Mammary microvascular endothelial cell (primary cell): ENCODE results near the gene PNKP. TPM values are rescaled to one million over a fixed set of nuclear protein-coding genes. Genes with fewer than 3 reads are reported as not detected.

ENCODE experiments used
- total RNA-seq: library from RNA; depleted of rRNA; stranded (reverse); fragments of >200 nt; gene quantifications from 2 replicates; pipeline ENCODE4 v1.2.3, GENCODE V29; 2015

Gene PNKP
- total RNA-seq = 59.5 and 63.0 TPM in 2 replicates

DNA sequence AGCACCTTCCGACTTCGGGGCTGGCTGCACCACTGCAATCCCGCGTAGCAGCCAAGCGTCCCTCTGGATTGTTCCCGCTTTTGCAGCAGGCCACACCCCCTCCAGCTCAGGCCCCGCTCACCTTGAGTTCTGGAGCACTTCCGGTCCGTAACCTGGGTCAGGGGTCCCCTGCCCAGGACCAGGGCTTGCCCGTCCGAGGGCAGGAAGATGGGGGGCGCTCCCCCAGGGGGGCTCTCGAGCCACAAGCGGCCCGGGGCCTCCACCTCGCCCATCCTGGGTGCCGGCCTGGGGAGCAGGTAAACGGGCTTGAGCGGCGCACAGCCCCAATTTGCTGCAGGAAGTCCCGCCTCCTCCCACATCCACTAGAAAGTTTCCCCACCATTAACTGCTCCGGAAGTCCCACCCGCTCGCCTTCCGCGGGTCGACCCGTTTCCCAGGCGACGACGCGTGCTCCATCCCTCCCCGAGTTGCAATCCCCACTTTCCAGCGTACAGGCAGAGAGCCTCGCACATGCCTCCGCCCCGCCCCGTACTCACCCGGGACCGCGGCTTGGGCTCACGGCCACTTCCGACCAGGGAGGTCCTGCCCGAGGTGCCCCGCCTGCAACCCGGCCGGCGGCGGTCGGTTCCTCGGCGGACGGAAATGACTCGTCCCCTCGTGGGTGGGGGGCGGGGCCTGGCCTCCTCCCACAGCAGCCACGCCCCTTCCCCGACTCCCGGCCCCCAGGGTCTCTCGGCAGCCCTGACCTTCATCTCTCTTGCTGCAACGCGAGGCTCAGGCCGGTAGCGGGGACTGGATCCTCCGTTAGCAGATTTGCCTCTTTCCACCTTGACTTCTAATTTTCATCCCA is at the start of gene PNKP:
Gene PNKP (minus strand): TSS at position 644 of the 850 bp plus-strand sequence. CDS start 372 bp downstream, at position 272.

DNA sequence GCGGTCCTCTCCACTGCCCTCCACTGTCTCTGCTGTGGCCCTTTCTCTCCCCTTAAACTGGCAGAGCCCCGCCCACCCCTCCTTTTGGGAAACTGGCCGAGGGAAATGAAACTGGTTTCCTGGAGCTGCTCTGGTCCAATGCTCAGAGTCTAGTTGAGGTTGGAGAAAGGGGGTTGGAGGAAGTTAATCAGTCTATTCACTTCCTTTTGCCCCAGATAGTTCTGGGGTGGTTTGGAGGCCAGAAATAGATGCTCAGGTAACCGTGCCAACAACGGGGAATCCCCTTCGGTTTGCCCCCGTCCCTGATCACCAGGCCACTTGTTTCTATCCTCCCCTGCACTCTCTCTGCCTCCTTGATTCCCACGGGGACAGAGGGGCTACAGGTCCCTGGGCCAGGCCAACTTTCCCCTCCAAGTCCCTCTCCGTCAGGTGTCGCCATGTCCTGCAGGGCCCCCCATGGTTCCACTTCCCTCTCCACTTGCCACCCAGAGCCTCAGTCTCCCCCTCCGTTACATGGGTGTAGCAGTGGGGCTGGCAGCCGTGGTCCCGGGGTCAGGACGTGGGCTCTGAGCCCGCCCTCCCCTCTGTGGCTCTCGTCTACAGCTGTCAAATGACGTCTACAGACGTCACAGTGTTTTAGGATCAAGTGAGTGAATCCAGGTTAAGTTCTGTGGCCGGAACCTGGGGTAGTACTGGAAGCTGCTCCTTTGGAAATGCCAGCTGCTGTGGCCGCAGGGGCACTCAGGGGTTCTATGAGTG is 29.7 kb upstream of the PNKP start, which contains the start of gene IL4I1:
Gene IL4I1 (minus strand): TSS at position 25 of the 759 bp plus-strand sequence. CDS start 727 bp downstream, outside the sequence.

DNA sequence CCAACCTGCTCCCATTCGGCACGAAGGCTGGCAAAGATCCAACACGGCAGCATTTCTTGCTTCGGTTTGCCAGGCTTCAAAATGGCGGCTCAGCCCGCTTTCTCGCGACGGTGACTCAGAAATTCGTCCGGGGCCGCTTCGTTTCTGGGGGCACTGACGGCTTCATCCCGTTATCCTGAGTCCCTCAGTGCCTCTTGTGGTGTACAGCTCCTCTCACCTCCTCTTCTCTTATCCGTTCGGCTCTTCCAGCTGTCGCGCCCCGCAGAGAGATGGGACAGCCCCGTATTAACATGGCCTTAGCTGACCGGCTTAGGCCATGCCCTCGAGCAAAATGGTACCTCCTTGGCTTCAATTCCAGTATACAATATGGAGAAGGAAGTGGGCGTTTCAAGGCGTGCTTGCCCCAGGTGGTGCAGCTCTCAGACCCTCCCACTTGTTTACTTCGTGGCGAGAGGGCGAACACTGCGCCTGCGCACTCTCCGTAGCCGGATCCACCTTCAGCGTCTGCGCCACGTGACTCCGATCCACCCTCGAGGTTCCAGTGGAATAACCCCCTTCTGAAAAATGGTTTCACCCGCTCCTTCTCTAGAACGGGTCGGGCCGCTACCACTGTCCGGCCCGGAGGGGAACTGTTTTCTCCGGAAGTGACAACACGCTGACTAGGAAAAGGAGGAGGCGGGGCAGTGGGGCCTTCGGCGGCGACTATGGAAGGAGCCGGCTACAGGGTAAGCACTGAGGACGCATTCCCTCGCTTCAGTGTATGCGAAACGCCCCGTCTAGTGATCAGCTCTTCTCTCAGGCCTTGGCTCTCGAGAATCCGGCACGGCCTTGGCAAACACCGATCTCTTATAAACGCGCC is 9.9 kb upstream of the PNKP start, which contains the start of the genes AKT1S1 and TBC1D17:
Gene AKT1S1 (minus strand): TSS at position 336 of the 859 bp plus-strand sequence. CDS start 4,060 bp downstream, outside the sequence.
Gene TBC1D17 (plus strand): TSS at position 683 of the 859 bp plus-strand sequence. CDS start 22 bp downstream, at position 705.

DNA sequence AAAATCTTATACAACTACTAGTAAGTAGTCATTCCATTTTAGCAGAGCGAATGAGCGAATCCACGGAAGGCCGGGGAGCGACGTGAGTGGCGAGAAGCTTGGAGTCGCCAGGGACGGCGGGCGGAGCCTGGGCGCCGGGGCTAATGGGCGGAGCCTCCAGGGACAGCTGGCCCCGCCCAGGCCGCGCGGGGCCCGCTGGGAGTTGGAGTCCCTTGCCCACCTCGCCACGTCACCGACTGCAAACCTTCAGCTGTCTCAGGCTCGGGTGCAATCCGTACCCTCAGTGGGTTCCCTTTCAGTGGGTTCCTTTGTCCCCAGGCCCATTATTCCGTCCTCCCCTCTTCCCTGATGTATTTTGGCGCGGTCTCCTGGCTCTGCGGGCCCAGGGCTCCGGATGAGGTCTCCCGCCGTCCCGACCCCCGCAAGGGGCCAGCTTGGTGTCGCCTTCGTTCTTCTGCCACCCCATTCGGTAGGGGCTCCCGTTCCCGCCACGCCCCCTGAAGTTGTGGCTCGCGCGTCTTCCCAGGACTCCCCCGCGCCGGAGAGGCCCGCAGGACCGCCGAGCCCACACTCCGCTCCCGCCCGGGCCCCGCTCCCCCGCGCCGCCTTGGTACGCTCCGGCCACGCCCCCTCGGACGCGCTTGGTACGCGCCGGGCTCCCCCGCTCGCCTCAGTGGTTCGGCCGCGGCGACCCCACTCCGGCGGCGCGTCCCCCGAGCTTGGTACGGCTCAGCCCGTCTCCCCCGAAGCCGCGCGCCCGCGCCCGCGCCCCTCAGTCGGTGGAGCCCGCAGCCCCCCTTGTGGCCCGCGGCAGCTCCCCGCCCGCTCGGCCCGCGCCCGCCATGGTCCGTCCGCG is 16.7 kb downstream of the PNKP start, which contains the start of gene PTOV1:
Gene PTOV1 (plus strand): TSS at position 673 of the 856 bp plus-strand sequence.

DNA sequence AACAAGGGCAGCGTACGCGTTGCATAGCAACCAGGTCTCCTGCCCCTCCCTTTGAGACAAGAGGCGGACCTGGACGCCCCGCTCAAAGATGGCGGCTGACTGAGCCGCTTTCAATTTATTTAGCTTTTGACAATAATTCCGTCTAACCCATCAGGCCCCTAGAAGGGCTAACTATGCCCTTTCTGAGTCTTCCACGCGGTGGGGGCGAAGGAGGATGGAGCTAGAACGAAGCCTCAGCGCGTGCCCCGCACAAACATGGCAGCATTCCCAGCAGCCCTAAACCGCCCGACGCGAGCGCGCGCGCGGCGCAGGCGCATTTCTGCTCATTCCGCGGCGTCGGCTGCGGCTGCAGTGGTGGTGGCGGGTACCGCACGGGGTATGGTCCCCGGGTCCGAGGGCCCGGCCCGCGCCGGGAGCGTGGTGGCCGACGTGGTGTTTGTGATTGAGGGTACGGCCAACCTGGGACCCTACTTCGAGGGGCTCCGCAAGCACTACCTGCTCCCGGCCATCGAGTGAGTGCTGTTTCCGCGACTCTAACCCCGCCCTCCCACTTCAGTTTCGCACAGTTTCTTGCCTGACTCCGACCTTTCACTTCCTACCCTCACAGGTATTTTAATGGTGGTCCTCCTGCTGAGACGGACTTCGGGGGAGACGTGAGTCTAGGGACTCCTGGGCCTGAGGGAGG is 49.3 kb downstream of the PNKP start, which contains the start of gene MED25:
Gene MED25 (plus strand): TSS at position 326 of the 685 bp plus-strand sequence. CDS start 53 bp downstream, at position 379.

DNA sequence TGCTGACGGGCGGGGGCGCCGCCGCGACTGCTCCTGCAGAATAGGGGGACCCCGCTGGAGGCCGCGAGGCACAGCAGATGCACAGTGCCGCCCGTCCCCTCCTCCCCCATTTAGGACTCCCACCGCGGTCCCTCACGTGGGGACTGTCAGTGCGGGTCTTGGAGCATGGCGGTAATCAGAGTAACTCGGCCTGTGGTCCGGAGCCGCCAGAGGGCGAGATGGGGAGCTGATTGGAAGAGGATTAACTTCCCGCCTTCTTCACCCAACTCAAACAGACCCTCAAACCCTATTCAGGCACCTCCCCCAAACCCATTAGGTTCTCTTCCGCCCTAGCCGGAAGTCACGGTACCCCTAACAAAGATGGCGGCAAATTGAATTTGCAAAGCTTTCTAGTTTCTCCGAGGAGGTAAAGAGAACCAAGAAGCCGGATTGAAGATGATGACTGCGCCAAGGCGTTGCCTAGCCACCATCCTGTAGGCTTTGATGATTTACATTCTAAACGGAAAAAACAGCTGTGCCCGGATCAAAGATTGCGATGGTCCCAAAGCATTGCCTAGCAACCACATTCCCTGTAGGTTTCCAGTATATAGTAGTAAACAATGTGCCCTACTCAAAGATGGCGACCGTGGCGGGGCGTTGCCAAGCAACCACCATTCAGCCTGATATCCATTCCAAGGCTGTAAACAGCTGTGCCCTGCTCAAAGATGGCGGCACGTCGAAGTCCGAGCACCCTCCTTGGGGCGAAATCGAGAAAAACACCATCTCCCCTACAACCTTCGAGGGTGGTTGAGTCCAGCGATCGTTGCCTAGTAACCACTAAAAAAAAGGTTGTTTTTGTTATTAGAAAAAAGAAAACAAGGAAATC is 54.1 kb downstream of the PNKP start, which contains the start of gene FUZ:
Gene FUZ (minus strand): TSS at position 296 of the 865 bp plus-strand sequence. CDS start 186 bp downstream, at position 110.

Other genes starting within 250 kb of the PNKP start
- gene RRAS, start 227.4 kb downstream of the PNKP start, total RNA-seq = 79.1 and 97.7 TPM in 2 replicates
- 33.2 and 36.7 TPM in 2 replicates for gene SCAF1, start 225.4 kb downstream of the PNKP start, total RNA-seq
- gene IRF3, start 201.7 kb downstream of the PNKP start, total RNA-seq = 46.5 and 55.2 TPM in 2 replicates
- 33.2 TPM in 2 replicates for gene BCL2L12, start 201.6 kb downstream of the PNKP start, total RNA-seq
- 329 and 369 TPM in 2 replicates for gene PRMT1, start 190.3 kb downstream of the PNKP start, total RNA-seq
- 0.33 and 0.49 TPM in 2 replicates for gene ADM5, start 178.0 kb downstream of the PNKP start, total RNA-seq
- 11.9 and 12.3 TPM in 2 replicates for gene CPT1C, start 176.5 kb downstream of the PNKP start, total RNA-seq
- 1.5 TPM in 1 of 2 replicates, not detected in the other for gene TSKS, start 104.3 kb downstream of the PNKP start, total RNA-seq
- gene AP2A1, start 100.6 kb downstream of the PNKP start, total RNA-seq = 108 and 110 TPM in 2 replicates
- gene FUZ, start 54.3 kb downstream of the PNKP start, total RNA-seq = 13.8 and 17.1 TPM in 2 replicates
- 25.2 and 25.6 TPM in 2 replicates for gene MED25, start 49.3 kb downstream of the PNKP start, total RNA-seq
- 57.6 and 64.4 TPM in 2 replicates for gene PTOV1, start 16.4 kb downstream of the PNKP start, total RNA-seq
- 26.5 and 30.4 TPM in 2 replicates for gene AKT1S1, start 9.8 kb upstream of the PNKP start, total RNA-seq
- gene TBC1D17, start 10.1 kb upstream of the PNKP start, total RNA-seq = 18.0 and 20.2 TPM in 2 replicates
- gene IL4I1, start 29.3 kb upstream of the PNKP start, total RNA-seq = 24.2 and 29.4 TPM in 2 replicates
- 20.9 and 23.4 TPM in 2 replicates for gene ATF5, start 61.6 kb upstream of the PNKP start, total RNA-seq
- gene NUP62, start 61.9 kb upstream of the PNKP start, total RNA-seq = 77.1 and 85.3 TPM in 2 replicates
- gene SIGLEC11, start 93.6 kb upstream of the PNKP start, total RNA-seq = 0.25 TPM in 1 of 2 replicates, not detected in the other
- gene VRK3, start 157.8 kb upstream of the PNKP start, total RNA-seq = 27.2 and 28.0 TPM in 2 replicates
- gene ZNF473, start 158.4 kb upstream of the PNKP start, total RNA-seq = 5.3 and 6.6 TPM in 2 replicates